Measurements from ENCODE around the gene UBAC1.

DNA sequence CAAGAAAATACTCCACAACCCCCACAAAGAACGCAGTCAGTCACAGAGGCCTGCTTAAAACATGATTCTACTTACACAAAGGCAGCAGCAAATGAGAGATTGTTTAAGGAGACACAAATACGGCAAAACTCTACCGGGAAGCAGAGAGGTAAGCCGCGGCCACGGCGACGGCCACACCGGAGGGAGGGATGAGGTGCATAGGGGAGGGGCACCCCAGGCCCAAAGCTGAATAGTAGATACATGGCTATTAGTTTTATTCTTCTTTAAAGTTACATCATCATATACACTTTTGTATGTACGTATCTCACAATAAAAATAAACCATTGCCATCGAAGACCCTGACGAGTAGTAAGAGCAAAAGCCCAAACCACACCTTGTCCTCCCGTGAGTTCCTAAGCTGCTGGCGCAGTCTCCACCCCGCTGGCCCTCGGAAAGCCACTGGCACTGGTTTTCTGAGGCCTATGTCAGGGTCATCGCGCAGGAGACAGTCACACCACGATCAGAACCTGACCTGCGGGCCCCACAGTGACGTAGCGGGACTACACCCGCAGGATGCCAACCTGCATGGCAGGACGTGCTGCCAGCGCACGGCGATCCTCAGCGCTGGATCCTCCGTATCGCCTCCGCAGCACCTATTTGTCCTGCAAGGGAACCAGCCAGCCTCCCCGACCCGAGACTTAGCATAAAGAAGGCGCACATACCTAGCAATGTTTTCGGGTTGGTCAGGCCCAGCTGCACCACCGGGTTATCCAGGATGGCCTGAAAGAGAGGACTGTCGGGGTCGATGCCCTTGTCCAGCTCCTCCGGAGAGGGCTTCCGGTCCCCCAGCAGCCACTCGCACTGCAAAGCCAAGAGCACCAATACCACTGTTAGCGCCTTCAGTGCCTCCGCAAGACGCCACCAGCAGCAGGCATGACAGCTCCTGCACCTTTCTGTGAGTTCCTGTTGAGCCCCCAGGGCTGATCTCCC, 23.4 kb downstream of the UBAC1 start:
- TF ChIP-seq, protein P1, sequence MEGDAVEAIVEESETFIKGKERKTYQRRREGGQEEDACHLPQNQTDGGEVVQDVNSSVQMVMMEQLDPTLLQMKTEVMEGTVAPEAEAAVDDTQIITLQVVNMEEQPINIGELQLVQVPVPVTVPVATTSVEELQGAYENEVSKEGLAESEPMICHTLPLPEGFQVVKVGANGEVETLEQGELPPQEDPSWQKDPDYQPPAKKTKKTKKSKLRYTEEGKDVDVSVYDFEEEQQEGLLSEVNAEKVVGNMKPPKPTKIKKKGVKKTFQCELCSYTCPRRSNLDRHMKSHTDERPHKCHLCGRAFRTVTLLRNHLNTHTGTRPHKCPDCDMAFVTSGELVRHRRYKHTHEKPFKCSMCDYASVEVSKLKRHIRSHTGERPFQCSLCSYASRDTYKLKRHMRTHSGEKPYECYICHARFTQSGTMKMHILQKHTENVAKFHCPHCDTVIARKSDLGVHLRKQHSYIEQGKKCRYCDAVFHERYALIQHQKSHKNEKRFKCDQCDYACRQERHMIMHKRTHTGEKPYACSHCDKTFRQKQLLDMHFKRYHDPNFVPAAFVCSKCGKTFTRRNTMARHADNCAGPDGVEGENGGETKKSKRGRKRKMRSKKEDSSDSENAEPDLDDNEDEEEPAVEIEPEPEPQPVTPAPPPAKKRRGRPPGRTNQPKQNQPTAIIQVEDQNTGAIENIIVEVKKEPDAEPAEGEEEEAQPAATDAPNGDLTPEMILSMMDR (conservative IDR thresholded peaks at IDR 0.05), result no peak
- TF ChIP-seq ZFX (IDR thresholded peaks at IDR 0.05), result no peak
